Neutrophil (primary cell): ENCODE measurements around the gene TTLL10.

Source experiments
- H3K27ac ChIP-seq: fragments of 200-600 bp; sonication (generic); 2 replicates; pipeline ENCODE4 v1.5.1; 2016; ENCODE audit warnings: mild to moderate bottlenecking, moderate library complexity
- H3K27me3 ChIP-seq: fragments of 200-600 bp; sonication (generic); 2 replicates; pipeline ENCODE4 v1.6.0; 2016; ENCODE audit warnings: mild to moderate bottlenecking
- H3K36me3 ChIP-seq: fragments of 200-600 bp; sonication (generic); 2 replicates; pipeline ENCODE4 v1.5.1; 2017
- H3K4me1 ChIP-seq, 2 experiments: fragments of 200-600 bp in 1 of 2; sonication (generic) in 1 of 2; 1 replicate in 1 of 2; 2 replicates in 1 of 2; pipeline versions ENCODE4 v1.5.1 to v1.6.1; 2013 to 2016; ENCODE audit warnings: low read depth in 1 of 2, low read length in 1 of 2, mild to moderate bottlenecking in 1 of 2, moderate library complexity in 1 of 2; ENCODE audit not compliant: control insufficient read depth in 1 of 2, insufficient read depth in 1 of 2
- H3K4me3 ChIP-seq, 2 experiments: fragments of 200-600 bp in 1 of 2; sonication (generic) in 1 of 2; 1 replicate in 1 of 2; 2 replicates in 1 of 2; pipeline ENCODE4 v1.5.1; 2013 to 2016; ENCODE audit warnings: low read depth in 1 of 2, low read length in 1 of 2, mild to moderate bottlenecking in 1 of 2, moderate library complexity in 1 of 2
- H3K9me3 ChIP-seq: fragments of 200-600 bp; sonication (generic); 2 replicates; pipeline ENCODE4 v1.5.1; 2016
- TF ChIP-seq, protein P1 (sequence below): fragments of 200-600 bp; sonication (generic); IDR thresholded peaks from 2 replicates; pipeline ENCODE4 v1.5.1; 2016; ENCODE audit warnings: antibody characterized with exemption

Gene TTLL10

DNA sequence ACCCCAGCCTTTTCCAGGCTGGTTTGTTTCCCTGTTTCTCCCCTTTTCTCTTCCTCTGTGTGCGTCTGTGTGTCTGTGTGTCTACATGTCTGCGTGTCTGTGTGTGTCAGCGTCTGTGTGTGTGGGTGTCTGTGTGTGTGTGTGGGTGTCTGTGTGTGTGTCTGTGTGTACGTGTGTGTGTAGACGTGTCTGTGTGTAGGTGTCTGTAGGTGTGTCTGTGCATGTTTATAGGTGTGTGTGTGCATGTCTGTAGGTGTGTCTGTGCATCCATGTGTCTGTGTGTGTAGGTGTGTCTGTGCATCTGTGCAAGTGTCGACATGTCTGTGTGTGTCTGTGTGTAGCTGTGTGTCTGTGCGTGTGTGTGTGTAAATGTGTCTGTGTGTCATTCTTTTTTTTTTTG, 3.3 kb downstream of the TTLL10 start:
- TF ChIP-seq, protein P1, sequence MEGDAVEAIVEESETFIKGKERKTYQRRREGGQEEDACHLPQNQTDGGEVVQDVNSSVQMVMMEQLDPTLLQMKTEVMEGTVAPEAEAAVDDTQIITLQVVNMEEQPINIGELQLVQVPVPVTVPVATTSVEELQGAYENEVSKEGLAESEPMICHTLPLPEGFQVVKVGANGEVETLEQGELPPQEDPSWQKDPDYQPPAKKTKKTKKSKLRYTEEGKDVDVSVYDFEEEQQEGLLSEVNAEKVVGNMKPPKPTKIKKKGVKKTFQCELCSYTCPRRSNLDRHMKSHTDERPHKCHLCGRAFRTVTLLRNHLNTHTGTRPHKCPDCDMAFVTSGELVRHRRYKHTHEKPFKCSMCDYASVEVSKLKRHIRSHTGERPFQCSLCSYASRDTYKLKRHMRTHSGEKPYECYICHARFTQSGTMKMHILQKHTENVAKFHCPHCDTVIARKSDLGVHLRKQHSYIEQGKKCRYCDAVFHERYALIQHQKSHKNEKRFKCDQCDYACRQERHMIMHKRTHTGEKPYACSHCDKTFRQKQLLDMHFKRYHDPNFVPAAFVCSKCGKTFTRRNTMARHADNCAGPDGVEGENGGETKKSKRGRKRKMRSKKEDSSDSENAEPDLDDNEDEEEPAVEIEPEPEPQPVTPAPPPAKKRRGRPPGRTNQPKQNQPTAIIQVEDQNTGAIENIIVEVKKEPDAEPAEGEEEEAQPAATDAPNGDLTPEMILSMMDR = no peak
- Histone ChIP-seq H3K4me1 (no peaks in the 10 kb centered on the region), H3K27me3 (peaks cover 61% of the 10 kb centered on the region), H3K4me3 (no peak overlapping the region), H3K27ac (no peak overlapping the region), H3K9me3 (no peaks in the 10 kb centered on the region), H3K36me3 (no peaks in the 10 kb centered on the region)

DNA sequence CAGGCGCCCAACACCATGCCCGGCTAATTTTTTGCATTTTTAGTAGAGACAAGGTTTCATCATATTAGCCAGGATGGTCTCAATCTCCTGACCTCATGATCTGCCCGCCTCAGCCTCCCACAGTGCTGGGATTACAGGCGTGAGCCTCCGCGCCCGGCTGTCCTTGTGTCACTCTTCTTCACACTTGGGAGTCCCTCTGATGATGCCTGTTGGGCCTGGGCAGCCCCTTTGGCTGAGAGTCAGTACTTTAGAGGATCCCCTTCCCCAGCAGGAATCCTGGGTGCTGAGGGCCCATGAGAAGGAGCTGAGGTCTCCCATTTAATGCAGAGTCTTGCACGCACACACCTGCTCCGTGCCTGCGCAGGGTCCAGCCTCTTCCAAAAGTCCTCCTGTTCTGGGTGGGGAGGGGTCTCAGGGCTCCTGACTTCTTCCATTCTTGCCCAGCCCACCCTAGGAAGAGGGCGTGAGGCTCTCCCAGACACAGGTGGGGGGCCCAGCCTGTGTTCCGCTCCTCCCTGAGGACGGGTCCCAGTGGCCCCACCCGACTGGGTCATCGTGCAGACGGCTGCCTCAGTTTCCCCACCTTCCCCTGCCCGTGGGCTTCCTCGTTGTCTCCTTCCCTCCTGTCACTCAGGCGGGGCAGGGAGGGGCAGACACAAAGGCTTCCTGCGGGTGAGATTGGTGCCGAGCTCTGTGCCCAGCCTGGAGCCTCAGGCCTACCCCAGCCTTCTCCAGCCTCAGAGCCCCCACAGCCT, 3.9 kb downstream of the TTLL10 start:
- Histone ChIP-seq H3K27ac (no peak overlapping the region), H3K4me3 (no peak overlapping the region), H3K27me3 (peaks cover 62% of the 10 kb centered on the region), H3K4me1 (no peaks in the 10 kb centered on the region), H3K36me3 (no peaks in the 10 kb centered on the region), H3K9me3 (no peaks in the 10 kb centered on the region)
- TF ChIP-seq, protein P1 = no peak

- Histone ChIP-seq H3K4me1 (no peaks in the 10 kb centered on the region), H3K4me3 (no peak overlapping the region), H3K27ac (no peak overlapping the region), H3K36me3 (no peaks in the 10 kb centered on the region), H3K27me3 (peaks cover 61% of the 10 kb centered on the region), H3K9me3 (no peaks in the 10 kb centered on the region)
- TF ChIP-seq, protein P1 = no peak
Observed at GRCh38 chr1:1178794-1179331, 5.2 kb downstream of the TTLL10 start.

DNA sequence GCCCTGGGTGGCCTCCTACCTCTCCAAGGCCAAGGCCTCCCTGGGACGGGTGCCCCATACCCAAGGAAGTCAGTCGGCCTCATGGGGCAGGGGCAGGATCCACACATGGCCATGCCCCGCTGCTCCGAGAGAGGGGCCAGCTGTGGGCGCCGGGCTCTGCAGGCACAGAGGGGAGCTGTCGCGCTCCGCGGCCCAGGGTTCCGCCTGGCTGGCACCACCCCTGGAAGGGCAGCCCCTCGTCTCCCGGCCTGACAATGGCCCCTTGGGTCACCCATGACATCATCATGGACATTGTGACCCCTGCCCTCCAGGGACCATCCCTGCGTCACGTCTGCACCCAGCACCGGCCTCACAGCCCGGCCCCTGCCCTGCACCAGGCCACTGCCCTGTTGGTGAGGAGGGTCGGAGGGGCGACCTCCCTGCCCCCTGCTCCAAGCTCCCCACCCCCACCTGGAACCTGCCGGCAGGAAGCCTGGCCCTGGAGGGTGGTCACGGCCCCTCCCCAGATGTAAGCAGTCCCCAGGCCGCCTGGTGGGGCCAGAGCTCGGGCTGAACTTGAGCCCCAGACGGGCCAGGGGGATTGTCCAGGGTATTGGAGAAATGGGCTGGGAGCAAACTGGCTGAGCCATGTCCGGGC, 5.8 kb downstream of the TTLL10 start:
- H3K27ac ChIP-seq = no peak overlapping the region
- no peak overlapping the region for H3K4me3 ChIP-seq
- peaks cover 55% of the 10 kb centered on the region for H3K27me3 ChIP-seq
- no peaks in the 10 kb centered on the region for H3K9me3 ChIP-seq
- TF ChIP-seq, protein P1 = no peak
- no peaks in the 10 kb centered on the region for H3K4me1 ChIP-seq
- no peaks in the 10 kb centered on the region for H3K36me3 ChIP-seq

DNA sequence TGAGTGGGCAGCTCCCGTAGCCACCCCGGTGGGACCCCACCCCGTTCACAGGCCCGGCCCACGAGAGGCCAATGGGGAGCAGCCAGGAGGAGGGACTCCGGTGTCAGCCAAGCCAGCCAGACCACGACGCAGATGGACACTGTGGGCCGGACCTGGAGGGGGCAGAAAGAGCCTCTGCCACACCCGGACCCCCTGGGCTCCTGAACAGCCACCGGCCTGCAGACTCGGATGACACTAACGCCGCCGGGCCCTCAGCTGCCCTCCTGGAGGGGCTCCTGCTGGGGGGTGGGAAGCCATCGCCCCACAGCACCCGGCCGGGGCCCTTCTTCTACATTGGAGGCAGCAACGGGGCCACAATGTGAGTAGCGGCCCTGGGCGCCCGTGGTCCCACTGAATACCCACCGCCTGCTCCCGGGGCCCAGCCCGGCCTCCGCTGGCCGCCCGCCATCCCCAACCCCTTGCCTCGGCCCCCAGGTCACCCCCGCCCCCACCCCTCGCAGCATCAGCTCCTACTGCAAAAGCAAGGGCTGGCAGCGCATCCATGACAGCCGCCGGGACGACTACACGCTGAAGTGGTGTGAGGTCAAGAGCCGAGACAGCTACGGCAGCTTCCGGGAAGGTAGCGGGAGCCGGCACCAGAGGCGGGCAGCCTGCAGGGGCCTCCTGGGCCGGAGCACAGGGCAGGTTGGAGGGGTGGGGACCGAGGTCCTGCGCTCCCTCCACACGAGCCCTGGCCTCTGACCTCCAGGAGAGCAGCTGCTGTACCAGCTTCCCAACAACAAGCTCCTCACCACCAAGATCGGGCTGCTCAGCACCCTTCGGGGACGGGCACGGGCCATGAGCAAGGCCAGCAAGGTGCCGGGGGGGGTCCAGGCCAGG, 6.5 kb downstream of the TTLL10 start:
- Histone ChIP-seq H3K4me3 (no peak overlapping the region), H3K27ac (no peak overlapping the region), H3K36me3 (no peaks in the 10 kb centered on the region), H3K4me1 (no peaks in the 10 kb centered on the region), H3K27me3 (peaks cover 48% of the 10 kb centered on the region), H3K9me3 (no peaks in the 10 kb centered on the region)
- TF ChIP-seq, protein P1 = no peak
